GM12878 (cell line): ENCODE data around the gene DOP1A. TPM values are rescaled to one million over a fixed set of nuclear protein-coding genes. Genes with fewer than 3 reads are reported as not detected.

Source experiments
- ASH2L ChIP-seq: fragments of 300-600, 200-600 bp; sonication (generic); IDR thresholded peaks from 2 replicates; pipeline ENCODE4 v1.6.1; 2017; ENCODE audit warnings: low read depth, mild to moderate bottlenecking, borderline replicate concordance
- BCL3 ChIP-seq: IDR thresholded peaks from 2 replicates; pipeline ENCODE4 v1.6.1; 2011; ENCODE audit warnings: borderline replicate concordance, low read depth, mild to moderate bottlenecking, moderate library complexity, low read length; ENCODE audit not compliant: insufficient read depth, poor library complexity, severe bottlenecking
- CBFB ChIP-seq: IDR thresholded peaks from 2 replicates; pipeline ENCODE4 v1.6.1; 2016; ENCODE audit warnings: antibody characterized with exemption, low read depth
- CEBPB ChIP-seq, 2 experiments: fragments of 150-350 bp in 1 of 2; IDR thresholded peaks; 2 replicates each; pipeline ENCODE4 v1.6.1; 2012 to 2014; ENCODE audit warnings: low read depth in 2 of 2, low read length in 2 of 2, borderline replicate concordance in 1 of 2, inconsistent platforms in 1 of 2
- CHD1 ChIP-seq: IDR thresholded peaks from 2 replicates; pipeline ENCODE4 v1.6.1; 2012; ENCODE audit warnings: low read depth, low read length, improper control_type of control experiment
- CUX1 ChIP-seq: IDR thresholded peaks from 2 replicates; pipeline ENCODE4 v1.6.1; 2012; ENCODE audit warnings: improper control_type of control experiment, low read depth, low read length; ENCODE audit not compliant: insufficient replicate concordance
- EP300 ChIP-seq, 2 experiments: fragments of 150-350 bp in 1 of 2; IDR thresholded peaks; 2 replicates each; pipeline ENCODE4 v1.6.1; 2011 to 2012; ENCODE audit warnings: low read depth in 2 of 2, low read length in 2 of 2, borderline replicate concordance in 1 of 2, improper control_type of control experiment in 1 of 2, inconsistent platforms in 1 of 2; ENCODE audit not compliant: control insufficient read depth in 1 of 2
- EZH2 ChIP-seq: IDR thresholded peaks from 2 replicates; pipeline ENCODE4 v1.6.1; 2012; ENCODE audit warnings: low read depth, mild to moderate bottlenecking, control low read depth, inconsistent platforms, low read length, borderline replicate concordance; ENCODE audit not compliant: control insufficient read depth
- FOXK2 ChIP-seq: fragments of 450-650 bp; IDR thresholded peaks from 2 replicates; pipeline ENCODE4 v1.6.1; 2017; ENCODE audit warnings: mild to moderate bottlenecking, moderate library complexity
- HCFC1 ChIP-seq: fragments of 150-350 bp; IDR thresholded peaks from 2 replicates; pipeline ENCODE4 v1.6.1; 2014; ENCODE audit warnings: low read length
- IKZF2 ChIP-seq, 2 experiments: fragments of 450-650 bp; IDR thresholded peaks; 2 replicates each; pipeline ENCODE4 v1.6.1; 2017; ENCODE audit warnings: mild to moderate bottlenecking in 2 of 2, moderate library complexity in 2 of 2
- MEF2B ChIP-seq: fragments of 450-650 bp; IDR thresholded peaks from 2 replicates; pipeline ENCODE4 v1.6.1; 2018; ENCODE audit warnings: mild to moderate bottlenecking, moderate library complexity; ENCODE audit not compliant: partially characterized antibody, poor library complexity, severe bottlenecking
- MLLT1 ChIP-seq: fragments of 450-650 bp; IDR thresholded peaks from 2 replicates; pipeline ENCODE4 v1.6.1; 2016; ENCODE audit warnings: mild to moderate bottlenecking
- PKNOX1 ChIP-seq: fragments of 450-650 bp; IDR thresholded peaks from 2 replicates; pipeline ENCODE4 v1.6.1; 2016; ENCODE audit warnings: mild to moderate bottlenecking
- RAD21 ChIP-seq: IDR thresholded peaks from 2 replicates; pipeline ENCODE4 v1.6.1; 2011; ENCODE audit warnings: mild to moderate bottlenecking, low read depth, low read length, moderate library complexity; ENCODE audit not compliant: insufficient read depth
- SIX5 ChIP-seq: IDR thresholded peaks from 2 replicates; pipeline ENCODE4 v1.6.1; 2011; ENCODE audit warnings: mild to moderate bottlenecking, low read depth, low read length, moderate library complexity; ENCODE audit not compliant: severe bottlenecking
- USF2 ChIP-seq: IDR thresholded peaks from 2 replicates; pipeline ENCODE4 v1.6.1; 2011; ENCODE audit warnings: low read depth, low read length, improper control_type of control experiment, borderline replicate concordance
- ZBED1 ChIP-seq: IDR thresholded peaks from 2 replicates; pipeline ENCODE4 v1.6.1; 2016; ENCODE audit warnings: borderline replicate concordance
- polyA plus RNA-seq, 11 experiments: library from polyadenylated mRNA; depleted of rRNA in 4 of 11; unstranded in 6 of 11; stranded (reverse) in 5 of 11; fragments of >200 nt; fragmentation: Nextera tagmentation in 4 of 11; fragmentation: Illumina TruSeq in 1 of 11; extraction: Ambion mirVana in 4 of 11; extraction: Trizol in 1 of 11; gene quantifications; 1 replicate in 1 of 11; 2 replicates in 10 of 11; pipeline versions ENCODE4 v1.2.1 to v1.2.3, GENCODE V29; 2011 to 2016; ENCODE audit warnings: inconsistent platforms in 2 of 11, missing spikeins in 2 of 11, low read depth in 1 of 11
- total RNA-seq, 4 experiments: library from RNA; depleted of rRNA in 3 of 4; stranded (reverse); fragments of >200 nt in 3 of 4; fragmentation: Illumina TruSeq in 1 of 4; extraction: Trizol in 1 of 4; gene quantifications; 2 replicates each; pipeline versions ENCODE4 v1.2.1 to v1.2.3, GENCODE V29; 2013 to 2021

The DOP1A gene
- total and polyA plus RNA-seq, 10 of the 15 experiments (the other 5 are each of a cell fraction or from before 2014, with no cell fraction given), result 1.9 to 22.9 (median 10.3) TPM

GRCh38 chr6:83192871-83193746 lies 125.6 kb downstream of the DOP1A start, which contains the start of the genes PGM3 and RWDD2A (continued):
- TF ChIP-seq MEF2B, result no peak
- TF ChIP-seq CEBPB (IDR thresholded peaks at IDR 0.05; ENCODE audit: borderline replicate concordance in 1 of 2, low read depth in 2 of 2, low read length in 2 of 2), result no peak
- TF ChIP-seq CBFB, result peak; percentile 74; the same call in 1 of the 2 replicates
- no peak for TF ChIP-seq ZBED1
- no peak for TF ChIP-seq FOXK2
- no peak for TF ChIP-seq EZH2
- TF ChIP-seq EP300 (IDR thresholded peaks at IDR 0.05; ENCODE audit: borderline replicate concordance in 1 of 2, control insufficient read depth in 1 of 2, low read depth in 2 of 2, low read length in 2 of 2), result no peak
- TF ChIP-seq CHD1, result no peak
- no peak for TF ChIP-seq USF2
- TF ChIP-seq CUX1, result no peak
- TF ChIP-seq SIX5, result no peak
- TF ChIP-seq HCFC1, result no peak
- no peak for TF ChIP-seq RAD21
- TF ChIP-seq IKZF2 (IDR thresholded peaks at IDR 0.05), result peak; percentile 22 to 46; a peak in 2 of 4 replicates
- peak; percentile 38; the same call in 1 of the 2 replicates for TF ChIP-seq MLLT1
- no peak for TF ChIP-seq ASH2L
- no peak for TF ChIP-seq PKNOX1
- TF ChIP-seq BCL3, result no peak
